KMS-11 (cell line): ENCODE data around the gene SGMS2.

Experiments
- H2AFZ ChIP-seq: fragments of 200-600 bp; sonication (generic); 2 replicates; pipeline ENCODE4 v1.6.1; 2016; ENCODE audit warnings: antibody characterized with exemption, mixed run types, low read depth
- H3K27ac ChIP-seq: fragments of 200-600 bp; sonication (generic); 2 replicates; pipeline ENCODE4 v1.6.1; 2016; ENCODE audit warnings: mild to moderate bottlenecking, mixed run types
- H3K27me3 ChIP-seq: fragments of 200-600 bp; sonication (generic); 2 replicates; pipeline ENCODE4 v1.6.1; 2017; ENCODE audit warnings: mild to moderate bottlenecking, low read depth, mixed run types, moderate library complexity; ENCODE audit not compliant: insufficient read depth
- H3K36me3 ChIP-seq: fragments of 200-600 bp; sonication (generic); 2 replicates; pipeline ENCODE4 v1.6.1; 2017; ENCODE audit warnings: mild to moderate bottlenecking, mixed run types; ENCODE audit not compliant: insufficient read depth
- H3K4me1 ChIP-seq: fragments of 200-600 bp; sonication (generic); 2 replicates; pipeline ENCODE4 v1.6.1; 2016; ENCODE audit warnings: mild to moderate bottlenecking, low read depth, mixed run types; ENCODE audit not compliant: poor library complexity, severe bottlenecking
- H3K4me2 ChIP-seq: fragments of 200-600 bp; sonication (generic); 2 replicates; pipeline ENCODE4 v1.7.0; 2016; ENCODE audit warnings: mild to moderate bottlenecking, mixed run types
- H3K4me3 ChIP-seq: fragments of 200-600 bp; sonication (generic); IDR thresholded peaks from 2 replicates; pipeline ENCODE4 v1.6.1; 2017; ENCODE audit warnings: low read depth, low read length, mixed read lengths; ENCODE audit not compliant: insufficient read depth
- H3K79me2 ChIP-seq: fragments of 200-600 bp; sonication (generic); 2 replicates; pipeline ENCODE4 v1.6.1; 2016; ENCODE audit warnings: low read depth, mixed run types; ENCODE audit not compliant: insufficient read depth
- H3K9ac ChIP-seq: fragments of 200-600 bp; sonication (generic); 2 replicates; pipeline ENCODE4 v1.6.1; 2016; ENCODE audit warnings: mild to moderate bottlenecking, mixed run types
- H4K20me1 ChIP-seq: fragments of 200-600 bp; sonication (generic); 2 replicates; pipeline ENCODE4 v1.6.1; 2016; ENCODE audit warnings: mild to moderate bottlenecking, mixed run types; ENCODE audit not compliant: insufficient read depth
- TF ChIP-seq, protein P1 (sequence below): fragments of 200-600 bp; sonication (generic); conservative IDR thresholded peaks from 2 replicates; pipeline ENCODE4 v1.6.1; 2017; ENCODE audit warnings: low read depth, mild to moderate bottlenecking, antibody characterized with exemption, low read length, moderate library complexity, mixed read lengths

Gene SGMS2

GRCh38 chr4:107809210-107809609 is 15.5 kb upstream of the SGMS2 start:
- no peaks in the 10 kb centered on the region for H3K27me3 ChIP-seq
- H3K4me3 ChIP-seq, result no peak overlapping the region
- peaks cover 38% of the 10 kb centered on the region for H3K4me1 ChIP-seq
- H3K4me2 ChIP-seq, result peak overlapping the region; percentile 22; the same call in 1 of the 2 replicates
- no peak overlapping the region for H2AFZ ChIP-seq
- no peaks in the 10 kb centered on the region for H3K36me3 ChIP-seq
- no peaks in the 10 kb centered on the region for H3K79me2 ChIP-seq
- TF ChIP-seq, protein P1, sequence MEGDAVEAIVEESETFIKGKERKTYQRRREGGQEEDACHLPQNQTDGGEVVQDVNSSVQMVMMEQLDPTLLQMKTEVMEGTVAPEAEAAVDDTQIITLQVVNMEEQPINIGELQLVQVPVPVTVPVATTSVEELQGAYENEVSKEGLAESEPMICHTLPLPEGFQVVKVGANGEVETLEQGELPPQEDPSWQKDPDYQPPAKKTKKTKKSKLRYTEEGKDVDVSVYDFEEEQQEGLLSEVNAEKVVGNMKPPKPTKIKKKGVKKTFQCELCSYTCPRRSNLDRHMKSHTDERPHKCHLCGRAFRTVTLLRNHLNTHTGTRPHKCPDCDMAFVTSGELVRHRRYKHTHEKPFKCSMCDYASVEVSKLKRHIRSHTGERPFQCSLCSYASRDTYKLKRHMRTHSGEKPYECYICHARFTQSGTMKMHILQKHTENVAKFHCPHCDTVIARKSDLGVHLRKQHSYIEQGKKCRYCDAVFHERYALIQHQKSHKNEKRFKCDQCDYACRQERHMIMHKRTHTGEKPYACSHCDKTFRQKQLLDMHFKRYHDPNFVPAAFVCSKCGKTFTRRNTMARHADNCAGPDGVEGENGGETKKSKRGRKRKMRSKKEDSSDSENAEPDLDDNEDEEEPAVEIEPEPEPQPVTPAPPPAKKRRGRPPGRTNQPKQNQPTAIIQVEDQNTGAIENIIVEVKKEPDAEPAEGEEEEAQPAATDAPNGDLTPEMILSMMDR, result no peak
- peak overlapping the region; percentile 63; the same call in 1 of the 2 replicates for H3K27ac ChIP-seq
- no peaks in the 10 kb centered on the region for H4K20me1 ChIP-seq
- H3K9ac ChIP-seq, result no peak overlapping the region

DNA sequence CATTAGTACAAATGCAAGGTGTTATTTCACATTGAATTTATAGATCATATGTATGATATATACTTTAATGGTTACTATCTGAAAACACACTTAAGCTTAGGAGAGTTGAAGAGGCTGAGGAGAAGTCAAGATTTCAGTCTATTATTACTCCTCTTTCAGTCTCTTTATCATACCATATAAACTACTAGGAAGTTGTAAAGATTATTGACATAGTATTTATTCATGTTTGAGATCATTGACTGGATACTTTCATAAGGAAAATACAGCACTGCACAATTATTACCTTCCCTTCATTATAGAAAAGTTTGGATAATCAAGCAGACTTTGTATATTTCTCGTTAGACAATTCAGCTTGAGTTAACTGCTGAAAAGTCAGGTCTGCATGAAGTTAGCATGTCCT is 10.0 kb upstream of the SGMS2 start:
- no peak overlapping the region for H3K4me3 ChIP-seq
- no peak overlapping the region for H3K9ac ChIP-seq
- H4K20me1 ChIP-seq, result no peaks in the 10 kb centered on the region
- TF ChIP-seq, protein P1, result no peak
- H3K4me1 ChIP-seq, result peaks cover 63% of the 10 kb centered on the region
- no peaks in the 10 kb centered on the region for H3K79me2 ChIP-seq
- H3K27ac ChIP-seq, result no peak overlapping the region
- H2AFZ ChIP-seq, result no peak overlapping the region
- H3K4me2 ChIP-seq, result no peak overlapping the region
- H3K27me3 ChIP-seq, result no peaks in the 10 kb centered on the region
- no peaks in the 10 kb centered on the region for H3K36me3 ChIP-seq

- H3K79me2 ChIP-seq, result no peaks in the 10 kb centered on the region
- H3K27ac ChIP-seq, result no peak overlapping the region
- H3K4me1 ChIP-seq, result peaks cover 63% of the 10 kb centered on the region
- H3K4me2 ChIP-seq, result no peak overlapping the region
- H2AFZ ChIP-seq, result no peak overlapping the region
- no peak overlapping the region for H3K9ac ChIP-seq
- no peaks in the 10 kb centered on the region for H3K36me3 ChIP-seq
- H4K20me1 ChIP-seq, result no peaks in the 10 kb centered on the region
- H3K4me3 ChIP-seq, result no peak overlapping the region
- no peaks in the 10 kb centered on the region for H3K27me3 ChIP-seq
- TF ChIP-seq, protein P1, result no peak
Observed at GRCh38 chr4:107815158-107815557, 9.6 kb upstream of the SGMS2 start.

DNA sequence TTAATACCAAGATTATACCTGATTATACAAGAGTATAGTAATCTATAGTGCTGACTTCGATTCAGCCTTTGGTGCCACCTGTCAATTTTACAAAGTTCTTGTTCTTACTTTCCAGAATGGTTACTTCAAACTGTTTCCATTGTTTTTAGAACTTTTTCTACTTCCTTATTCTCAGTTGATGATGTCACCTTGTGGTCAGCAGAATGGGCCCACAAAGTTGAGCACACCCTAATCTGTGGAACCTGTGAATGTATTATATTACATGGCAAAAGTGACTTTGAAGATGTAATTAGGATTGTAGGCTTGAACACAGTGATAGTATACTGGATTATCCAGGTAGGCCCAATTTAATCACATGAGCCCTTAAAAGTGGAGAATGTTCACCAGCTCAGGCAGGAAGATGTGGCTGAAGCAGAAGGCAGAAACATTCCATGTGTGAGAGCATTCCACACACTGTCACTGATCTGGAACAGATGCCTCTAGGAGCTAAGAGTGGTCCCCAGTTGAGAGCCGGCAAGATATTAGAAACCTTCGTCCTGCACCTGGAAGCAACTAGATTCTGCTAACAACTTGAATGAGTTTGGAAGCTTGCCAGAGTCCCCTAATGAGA is 6.3 kb upstream of the SGMS2 start:
- Histone ChIP-seq H3K27ac (peak overlapping the region; percentile 65), H2AFZ (peak overlapping the region; percentile 6; the same call in 1 of the 2 replicates), H4K20me1 (no peaks in the 10 kb centered on the region), H3K36me3 (no peaks in the 10 kb centered on the region), H3K9ac (0 out of 2 replicates have a peak overlapping the region, but pooled peaks have one; percentile 9), H3K79me2 (no peaks in the 10 kb centered on the region), H3K4me3 (no peak overlapping the region), H3K4me1 (peaks cover 52% of the 10 kb centered on the region), H3K27me3 (no peaks in the 10 kb centered on the region), H3K4me2 (peak overlapping the region; percentile 64)
- TF ChIP-seq, protein P1, result no peak
